Stimulated activated CD4-positive, alpha-beta T cell treated with anti-CD3 and anti-CD28 coated beads, Interleukin-4, amount 100 ng/mL, for 24 hours (primary cell): Measurements from ENCODE around the gene WDR62.

ENCODE experiments used
- DNase-seq: peaks from one replicate; pipeline ENCODE4 v3.0.0-alpha.2; 2020

Gene WDR62

GRCh38 chr19:36144624-36145023 is 89.9 kb downstream of the WDR62 start:
- no peak for DNase-seq

GRCh38 chr19:36149673-36150406 is 95.1 kb downstream of the WDR62 start:
- no peak for DNase-seq

- DNase-seq = no peak
Measured at GRCh38 chr19:36150586-36150985, 95.9 kb downstream of the WDR62 start.

DNA sequence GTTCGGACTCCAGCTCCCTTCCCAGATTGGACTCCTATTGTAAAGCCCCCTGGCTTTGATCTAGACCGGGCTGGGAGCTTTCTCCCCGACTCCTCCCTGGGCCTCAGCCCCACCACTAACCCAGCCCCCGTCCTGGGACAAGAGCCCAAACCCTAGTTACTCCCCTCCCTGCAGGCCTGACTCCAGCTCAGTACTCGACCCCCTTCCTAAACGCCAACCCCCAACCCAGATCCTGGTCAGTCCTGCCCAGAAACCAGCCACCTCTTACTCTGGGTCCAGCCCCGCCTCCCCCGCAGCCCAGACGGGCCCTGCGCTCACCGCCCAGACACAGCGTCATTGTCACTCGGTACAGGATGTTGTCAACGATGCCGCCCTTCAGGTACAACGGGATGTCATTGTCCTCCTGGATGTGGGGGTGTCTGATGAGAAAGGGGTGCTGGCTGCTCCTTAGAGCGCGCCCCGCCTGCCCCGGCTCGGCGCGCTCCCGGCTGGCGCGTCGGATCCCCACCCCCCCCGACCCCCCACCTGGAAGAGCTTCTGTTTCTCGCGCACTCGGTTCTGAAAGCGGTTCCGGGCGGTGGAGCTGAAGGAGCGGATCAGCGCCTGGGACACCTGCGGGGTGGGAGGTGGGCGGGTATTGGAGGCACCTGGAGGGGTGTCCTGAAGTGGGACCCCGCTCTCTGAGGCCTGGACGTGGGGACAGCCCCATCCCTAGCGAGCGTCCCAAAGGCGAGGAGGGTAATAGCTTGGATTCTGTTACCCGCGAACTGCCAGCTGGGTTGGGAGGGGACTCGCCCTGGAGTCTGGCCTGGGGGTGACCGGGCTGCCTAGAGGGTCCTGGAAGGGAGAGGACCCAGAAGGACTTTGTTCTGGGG is 96.7 kb downstream of the WDR62 start:
- DNase-seq = no peak

DNA sequence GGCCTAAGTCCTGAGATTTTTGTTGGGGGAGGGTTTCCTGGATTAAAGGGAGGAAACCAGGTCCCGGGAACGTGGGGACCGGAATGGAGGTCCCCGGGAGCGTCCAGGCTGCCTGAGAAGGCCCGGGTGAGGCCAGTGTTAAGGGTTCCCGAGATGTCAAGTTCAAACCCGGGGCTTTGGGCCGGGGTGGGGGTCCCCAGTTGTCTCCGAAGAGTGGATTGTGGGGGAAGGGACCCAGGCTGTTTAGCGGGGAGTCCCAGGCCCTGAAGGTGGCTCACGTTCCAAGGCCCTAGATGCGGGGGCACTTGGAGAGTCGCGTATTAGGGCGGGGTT is 97.3 kb downstream of the WDR62 start:
- no peak for DNase-seq

DNA sequence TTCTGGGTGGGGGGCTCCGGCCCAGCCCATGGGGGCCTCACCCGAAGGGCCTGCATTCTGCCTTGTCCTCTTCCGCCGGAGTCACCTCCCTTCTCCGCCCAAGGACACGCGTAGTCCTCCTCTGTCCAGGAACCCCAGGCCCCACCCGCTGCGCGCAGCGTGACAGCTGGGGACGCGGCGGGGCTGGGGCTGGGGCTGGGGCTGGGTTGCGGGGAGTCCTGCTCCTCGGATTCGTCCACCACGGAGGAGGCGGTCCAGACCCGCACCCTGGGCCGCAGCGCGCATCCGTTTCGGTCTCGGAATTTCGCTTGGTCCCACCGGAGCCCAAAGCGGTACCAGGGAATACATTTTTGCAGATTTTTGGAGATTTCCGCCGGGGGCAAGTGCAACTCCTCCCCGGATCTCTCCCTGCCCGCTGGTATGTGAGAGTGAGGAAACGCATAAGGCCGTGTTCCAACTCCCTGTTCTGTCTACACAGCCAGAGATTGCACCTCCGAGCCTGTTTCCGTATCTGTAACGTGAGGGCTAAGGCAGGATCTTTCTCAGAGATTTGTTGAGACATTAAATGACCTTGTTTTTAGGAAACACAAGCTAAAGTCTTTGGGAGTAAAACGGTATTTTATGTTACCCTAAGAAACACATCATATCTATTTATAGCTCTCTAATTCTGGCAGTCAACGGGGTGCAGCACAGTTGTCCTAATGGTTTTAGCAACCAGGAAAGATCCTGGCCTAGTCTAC is 97.8 kb downstream of the WDR62 start, which contains the start of gene COX7A1:
Gene COX7A1 (minus strand): TSS at position 96 of the 740 bp plus-strand sequence. CDS start 40 bp downstream, at position 56.
- no peak for DNase-seq

GRCh38 chr19:36153126-36153525 is 98.4 kb downstream of the WDR62 start:
- DNase-seq = no peak
